ENCODE results near the gene DDN.

DNA sequence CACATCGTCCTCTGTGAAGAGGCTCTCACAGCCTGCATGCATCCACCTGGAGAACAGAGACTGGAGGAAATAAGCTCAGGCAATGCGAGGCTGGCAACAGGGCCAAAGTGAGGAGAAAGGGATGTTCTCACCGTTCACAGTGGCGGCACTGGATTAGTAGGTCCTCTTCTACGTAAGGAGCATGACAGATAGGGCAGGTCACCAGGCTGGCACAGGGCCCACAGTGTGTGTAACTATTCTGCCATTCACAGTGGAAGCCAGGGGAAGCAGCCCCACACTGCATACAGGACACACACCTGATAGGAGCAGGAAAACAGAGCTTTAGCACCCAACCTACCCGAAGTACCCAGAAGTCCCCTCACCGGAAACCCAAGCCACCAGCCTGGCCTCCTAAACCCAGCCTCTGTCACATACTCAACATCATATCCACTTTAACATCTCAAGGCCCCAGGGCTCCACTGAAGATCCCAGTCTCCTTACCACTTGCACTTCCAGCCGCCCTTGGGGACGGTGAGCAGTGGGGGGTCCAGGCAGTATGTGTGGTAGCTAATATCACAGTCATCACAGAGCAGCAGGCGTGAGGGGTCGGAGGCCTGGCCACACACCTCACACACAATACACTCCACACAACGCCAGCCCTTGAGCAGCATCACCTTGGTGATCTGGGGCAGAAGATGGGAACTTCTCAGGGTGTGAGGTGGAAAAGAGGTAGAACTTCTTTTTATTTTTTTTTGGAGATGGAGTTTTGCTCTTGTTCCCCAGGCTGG is 47.1 kb upstream of the DDN start:
- TF ChIP-seq, protein P1, sequence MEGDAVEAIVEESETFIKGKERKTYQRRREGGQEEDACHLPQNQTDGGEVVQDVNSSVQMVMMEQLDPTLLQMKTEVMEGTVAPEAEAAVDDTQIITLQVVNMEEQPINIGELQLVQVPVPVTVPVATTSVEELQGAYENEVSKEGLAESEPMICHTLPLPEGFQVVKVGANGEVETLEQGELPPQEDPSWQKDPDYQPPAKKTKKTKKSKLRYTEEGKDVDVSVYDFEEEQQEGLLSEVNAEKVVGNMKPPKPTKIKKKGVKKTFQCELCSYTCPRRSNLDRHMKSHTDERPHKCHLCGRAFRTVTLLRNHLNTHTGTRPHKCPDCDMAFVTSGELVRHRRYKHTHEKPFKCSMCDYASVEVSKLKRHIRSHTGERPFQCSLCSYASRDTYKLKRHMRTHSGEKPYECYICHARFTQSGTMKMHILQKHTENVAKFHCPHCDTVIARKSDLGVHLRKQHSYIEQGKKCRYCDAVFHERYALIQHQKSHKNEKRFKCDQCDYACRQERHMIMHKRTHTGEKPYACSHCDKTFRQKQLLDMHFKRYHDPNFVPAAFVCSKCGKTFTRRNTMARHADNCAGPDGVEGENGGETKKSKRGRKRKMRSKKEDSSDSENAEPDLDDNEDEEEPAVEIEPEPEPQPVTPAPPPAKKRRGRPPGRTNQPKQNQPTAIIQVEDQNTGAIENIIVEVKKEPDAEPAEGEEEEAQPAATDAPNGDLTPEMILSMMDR (conservative IDR thresholded peaks at IDR 0.05) = no peak
- TF ChIP-seq ZFX (IDR thresholded peaks at IDR 0.05) = no peak
